T-helper 2 cell (primary cell): Measurements from ENCODE around the gene ISG20.
"Not testable (repeated sequence)": the region's sequence is repeated elsewhere in the genome, so short reads cannot be mapped to it uniquely, and the experiment has no call there.

ENCODE experiments used
- DNase-seq, 5 experiments: peaks; one replicate each; pipeline versions ENCODE4 v3.0.0 to v3.0.0-alpha.2; 2012 to 2022

Gene ISG20

GRCh38 chr15:88637436-88637835, 1.4 kb upstream of the ISG20 start:
- DNase-seq: no peak

DNA sequence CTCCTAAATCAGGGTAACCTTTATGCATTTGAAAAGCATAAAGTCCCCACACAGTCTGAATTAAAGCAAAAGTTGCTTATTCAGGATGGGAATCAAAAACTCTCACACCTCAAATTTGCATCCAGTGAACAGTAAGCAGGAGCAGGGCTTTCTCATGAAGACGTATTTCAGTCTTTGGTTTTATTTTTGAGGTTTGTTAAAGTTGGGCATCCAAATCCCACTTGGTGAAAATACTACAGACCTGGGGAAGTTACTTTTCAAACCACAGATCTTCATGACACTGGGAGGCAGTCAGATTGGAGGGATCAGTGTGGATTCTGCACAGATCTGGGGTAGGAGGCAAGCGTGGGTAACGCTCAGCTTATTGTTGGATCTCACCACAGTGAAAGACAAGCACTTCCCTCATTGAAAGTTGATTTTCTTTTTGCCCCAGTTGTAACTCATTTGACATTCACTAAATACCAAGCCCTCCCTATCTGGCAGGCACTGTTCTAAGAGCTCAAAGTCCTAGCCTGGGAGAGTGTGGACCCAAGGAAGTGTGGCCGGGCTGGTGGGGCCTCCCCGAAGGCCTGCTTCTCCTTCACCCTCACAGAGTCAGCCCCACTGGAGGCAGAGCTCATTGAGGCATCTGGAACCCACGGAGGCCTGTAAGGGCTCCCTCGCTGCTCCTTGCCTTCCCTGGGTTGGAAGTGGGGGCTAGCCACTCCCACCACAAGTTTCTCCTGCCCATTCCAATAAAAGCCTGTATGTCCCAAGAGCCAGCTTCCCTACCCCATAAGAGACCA, 783 bp upstream of the ISG20 start:
- DNase-seq: no peak

DNA sequence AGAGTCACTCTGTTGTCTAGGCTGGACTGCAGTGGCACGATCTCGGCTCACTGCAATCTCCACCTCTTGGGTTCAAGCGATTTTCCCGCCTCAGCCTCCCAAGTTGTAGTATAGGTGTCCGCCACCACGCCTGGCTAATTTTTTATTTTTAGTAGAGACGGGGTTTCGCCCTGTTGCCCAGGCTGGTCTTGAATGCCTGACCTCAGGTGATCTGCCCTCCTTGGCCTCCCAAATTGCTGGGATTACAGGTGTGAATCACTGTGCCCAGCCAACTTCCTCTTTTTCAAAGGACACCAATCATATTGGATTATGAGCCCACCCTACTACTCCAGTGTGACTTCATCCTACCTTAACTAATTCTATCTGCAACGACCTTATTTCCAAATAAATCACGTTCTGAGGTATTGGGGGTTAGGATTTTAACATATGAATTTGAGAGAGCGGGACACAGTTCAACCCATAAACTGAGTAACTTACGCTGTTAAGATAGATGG, 3.2 kb downstream of the ISG20 start:
- DNase-seq: no peak

DNA sequence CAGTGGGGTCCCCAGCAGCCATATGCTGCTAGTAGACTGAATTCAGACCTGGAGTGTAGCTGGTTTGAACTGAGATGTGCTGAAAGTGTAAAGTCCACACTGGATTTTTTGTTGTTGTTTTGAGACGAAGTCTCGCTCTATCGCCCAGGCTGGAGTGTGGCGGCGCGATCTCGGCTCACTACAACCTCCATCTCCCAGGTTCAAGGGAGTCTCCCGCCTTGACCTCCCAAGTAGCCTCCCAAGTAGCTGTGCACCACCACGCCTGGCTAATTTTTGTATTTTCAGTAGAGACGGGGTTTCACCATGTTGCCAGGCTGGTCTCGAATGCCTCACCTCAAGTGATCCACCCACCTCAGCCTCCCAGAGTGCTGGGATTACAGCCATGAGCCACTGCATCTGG, 3.7 kb downstream of the ISG20 start:
- DNase-seq: not testable (repeated sequence)

DNA sequence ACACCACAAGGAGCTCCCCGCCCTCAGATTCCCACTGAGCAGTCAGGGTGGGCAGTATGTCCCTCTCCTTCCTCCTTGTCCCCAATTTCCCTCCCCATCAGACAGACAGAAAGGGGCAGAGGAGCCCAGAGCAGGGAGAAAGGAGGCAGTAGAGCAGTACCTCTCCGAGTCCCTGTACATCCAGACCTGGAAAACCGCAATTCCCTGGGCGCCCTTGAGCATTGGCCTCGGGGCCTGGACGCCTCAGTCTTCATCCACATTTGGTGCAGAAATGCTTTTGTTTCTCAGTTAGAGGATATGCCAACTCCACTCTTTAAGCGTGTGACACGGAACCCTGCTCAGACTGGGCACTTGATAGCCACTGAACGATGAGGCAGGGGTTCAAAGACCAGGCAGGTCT, 5.9 kb downstream of the ISG20 start:
- no peak for DNase-seq

DNA sequence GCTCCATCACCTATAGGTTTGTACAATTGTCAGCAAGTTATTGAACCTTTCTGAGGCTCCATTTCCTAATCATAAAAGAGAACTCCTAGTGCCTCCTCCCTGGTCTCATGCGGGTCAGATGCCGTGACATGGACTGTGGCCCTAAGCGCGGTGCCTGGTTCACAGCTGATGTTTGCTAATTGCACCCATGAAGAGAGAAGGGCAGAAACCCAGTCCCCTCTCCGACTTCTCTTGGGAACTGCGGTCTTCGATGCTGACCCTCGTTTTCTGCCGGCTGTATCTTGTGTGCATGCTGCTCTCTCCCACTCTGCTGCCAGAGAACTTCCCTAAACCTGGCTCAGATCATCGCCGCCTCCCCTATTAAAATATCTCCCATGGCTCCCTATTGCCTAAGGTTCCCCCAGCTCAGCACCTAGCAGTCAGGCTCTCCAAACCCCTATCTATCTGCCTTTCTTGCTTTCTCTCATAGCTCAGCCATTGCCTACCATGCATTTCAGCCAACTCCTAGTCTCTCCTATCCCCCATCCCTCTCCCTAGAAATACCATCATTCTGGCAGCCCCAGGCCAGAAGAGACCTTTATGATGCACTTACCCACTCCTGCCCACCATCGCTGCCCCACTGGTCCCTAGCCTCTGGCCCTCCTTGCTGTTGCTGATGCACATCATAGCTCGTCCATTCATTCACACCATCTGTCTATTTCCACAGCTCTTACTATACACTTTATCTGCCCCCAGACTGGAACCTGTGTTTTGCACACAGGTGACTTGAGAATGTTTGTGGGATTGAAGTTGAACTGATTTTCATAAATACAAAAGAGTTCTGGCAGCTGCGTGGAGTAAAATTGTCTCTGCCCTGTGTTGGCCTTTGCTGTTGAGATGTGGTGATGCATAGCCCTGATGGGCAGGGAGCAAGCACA, 6.6 kb downstream of the ISG20 start:
- no peak for DNase-seq

- DNase-seq: no peak
Observed at GRCh38 chr15:88646088-88646405, 7.2 kb downstream of the ISG20 start.

- no peak for DNase-seq
Observed at GRCh38 chr15:88646951-88647350, 8.1 kb downstream of the ISG20 start.

GRCh38 chr15:88647351-88648105, 8.7 kb downstream of the ISG20 start:
- DNase-seq: no peak

DNA sequence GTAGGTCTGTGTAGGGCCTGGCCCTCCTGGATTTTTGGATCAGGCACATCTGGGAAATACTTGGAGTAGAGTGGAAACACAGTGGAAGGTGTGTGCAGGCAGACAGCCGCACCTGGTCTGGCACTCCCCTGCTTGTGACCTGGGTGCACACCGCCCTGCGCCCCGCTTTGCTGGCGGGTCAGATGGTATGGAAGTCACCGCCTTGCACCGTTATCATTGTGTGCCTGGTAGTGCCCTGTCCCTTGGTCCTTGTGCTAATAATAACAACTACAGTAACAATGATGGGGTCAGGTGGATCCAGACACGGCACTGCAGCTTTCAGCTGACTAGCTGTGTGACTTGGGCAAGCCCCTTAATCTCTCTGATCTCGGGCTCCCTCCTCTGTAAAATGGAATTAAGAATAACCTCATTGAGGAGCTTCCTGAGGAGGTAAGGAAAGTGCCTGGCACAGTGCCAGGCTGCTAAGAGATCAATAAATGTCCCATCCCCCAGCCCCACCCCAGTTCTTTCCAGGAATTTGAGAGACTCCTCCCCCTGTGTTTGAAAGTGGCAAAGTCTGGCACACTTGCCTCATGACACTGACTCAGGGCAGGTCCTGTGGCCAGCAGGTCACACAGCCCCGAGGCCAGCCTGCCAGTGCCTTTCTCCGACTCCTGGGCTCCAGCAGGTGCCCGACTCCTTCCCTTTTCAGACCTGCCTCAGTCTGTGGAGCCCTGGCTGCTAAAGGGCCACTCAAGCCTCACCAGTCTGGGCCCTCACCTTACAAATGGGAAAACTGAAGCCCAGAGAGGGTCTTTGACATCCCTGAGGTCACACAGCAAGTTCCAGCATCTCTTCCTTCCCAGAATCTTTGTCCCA, 9.8 kb downstream of the ISG20 start:
- no peak for DNase-seq

DNA sequence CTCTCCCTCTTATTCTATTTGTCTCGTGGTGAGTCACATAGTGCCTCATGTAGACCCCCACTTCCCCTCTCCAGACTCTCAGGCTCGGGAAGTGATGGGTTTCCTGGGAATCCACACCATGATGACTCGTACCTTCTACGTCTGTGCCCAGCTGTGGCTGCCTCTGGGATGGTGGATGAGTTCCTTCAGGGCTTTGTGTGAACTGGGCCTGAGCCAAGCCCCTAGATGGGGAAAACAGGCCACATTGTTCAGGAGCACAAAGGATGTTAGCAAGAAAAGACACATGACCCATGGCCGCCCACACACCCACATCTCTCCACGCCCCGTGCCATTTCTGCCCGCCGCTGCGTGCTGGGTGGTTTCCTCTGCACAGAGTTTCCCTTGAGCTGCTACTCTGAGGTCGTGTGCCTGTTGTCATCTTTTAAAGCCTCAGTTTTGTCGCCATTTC, 10.5 kb downstream of the ISG20 start:
- peak in 4 of 5 experiments; percentile 44 to 84 (median 58) for DNase-seq

DNA sequence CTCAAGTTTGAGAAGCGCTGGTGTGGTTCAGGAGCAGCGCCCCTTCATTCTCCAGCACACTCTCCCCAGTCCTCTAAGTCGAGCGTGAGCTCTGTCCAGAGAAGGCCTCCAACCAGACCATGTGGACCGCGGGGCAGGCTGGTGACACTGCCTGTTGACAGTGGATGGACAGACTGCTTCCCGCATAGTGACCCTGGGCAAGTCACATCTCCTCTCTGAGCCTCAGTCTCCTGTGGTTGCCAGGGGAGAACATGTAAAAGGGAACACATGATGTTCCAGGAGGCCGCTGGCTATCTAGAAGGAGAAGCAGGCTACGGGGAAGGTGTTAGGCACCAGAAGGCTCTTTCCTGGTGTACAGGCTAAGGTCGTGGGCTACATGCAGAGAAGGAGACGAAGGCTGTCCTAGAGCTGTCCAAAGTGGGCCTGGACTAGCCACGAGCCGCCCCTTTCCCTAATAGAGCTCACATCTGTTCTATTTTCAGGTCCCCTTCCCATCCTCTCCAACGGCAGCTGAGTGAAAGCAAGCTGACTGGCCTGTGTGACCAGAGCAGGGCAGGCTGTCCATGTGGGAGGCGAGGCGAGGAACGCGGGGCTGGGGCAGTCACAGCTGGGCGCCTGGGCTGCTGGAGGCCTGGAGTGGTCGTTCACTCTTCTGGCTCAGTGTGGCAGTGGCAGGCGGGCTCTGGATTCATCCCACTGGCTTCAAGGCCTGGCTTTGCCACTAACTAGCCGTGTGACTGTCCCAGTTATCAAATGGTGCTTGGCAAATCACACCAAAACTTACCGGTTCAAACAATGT, 11.1 kb downstream of the ISG20 start:
- no peak for DNase-seq

DNA sequence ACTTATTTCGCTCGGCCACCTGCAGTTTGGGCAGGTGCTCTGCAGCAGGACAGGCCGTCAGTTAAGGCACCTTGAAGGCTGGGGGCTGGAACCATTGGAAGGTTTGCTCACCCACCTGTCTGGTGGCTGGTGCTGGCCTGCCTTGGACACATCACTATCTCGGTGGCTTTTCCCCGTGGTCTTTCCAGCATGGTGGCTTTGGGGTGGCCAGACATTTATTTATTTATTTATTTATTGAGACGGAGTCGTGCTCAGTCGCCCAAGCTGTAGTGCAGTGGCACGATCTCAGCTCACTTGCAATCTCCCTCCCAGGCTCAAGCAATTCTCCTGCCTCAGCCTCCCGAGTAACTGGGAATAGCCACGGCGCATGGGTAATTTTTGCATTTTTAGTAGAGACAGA, 11.7 kb downstream of the ISG20 start:
- no peak for DNase-seq

GRCh38 chr15:88651136-88651732, 12.4 kb downstream of the ISG20 start:
- DNase-seq: no peak

DNA sequence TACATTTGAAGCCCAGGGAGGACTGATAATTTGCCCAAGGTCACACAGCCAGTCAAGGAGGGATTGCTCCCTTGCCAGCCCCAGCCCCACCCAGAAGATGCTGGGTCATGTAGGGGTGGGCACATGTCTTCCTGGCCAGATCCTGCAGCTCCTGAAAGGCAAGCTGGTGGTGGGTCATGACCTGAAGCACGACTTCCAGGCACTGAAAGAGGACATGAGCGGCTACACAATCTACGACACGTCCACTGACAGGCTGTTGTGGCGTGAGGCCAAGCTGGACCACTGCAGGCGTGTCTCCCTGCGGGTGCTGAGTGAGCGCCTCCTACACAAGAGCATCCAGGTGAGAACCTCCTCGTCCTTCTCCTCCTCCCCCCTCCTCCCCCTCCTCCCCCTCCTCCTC, 13.2 kb downstream of the ISG20 start:
- no peak for DNase-seq

GRCh38 chr15:88652456-88653199, 13.8 kb downstream of the ISG20 start:
- no peak for DNase-seq

GRCh38 chr15:88653200-88654064, 14.6 kb downstream of the ISG20 start:
- no peak for DNase-seq

DNA sequence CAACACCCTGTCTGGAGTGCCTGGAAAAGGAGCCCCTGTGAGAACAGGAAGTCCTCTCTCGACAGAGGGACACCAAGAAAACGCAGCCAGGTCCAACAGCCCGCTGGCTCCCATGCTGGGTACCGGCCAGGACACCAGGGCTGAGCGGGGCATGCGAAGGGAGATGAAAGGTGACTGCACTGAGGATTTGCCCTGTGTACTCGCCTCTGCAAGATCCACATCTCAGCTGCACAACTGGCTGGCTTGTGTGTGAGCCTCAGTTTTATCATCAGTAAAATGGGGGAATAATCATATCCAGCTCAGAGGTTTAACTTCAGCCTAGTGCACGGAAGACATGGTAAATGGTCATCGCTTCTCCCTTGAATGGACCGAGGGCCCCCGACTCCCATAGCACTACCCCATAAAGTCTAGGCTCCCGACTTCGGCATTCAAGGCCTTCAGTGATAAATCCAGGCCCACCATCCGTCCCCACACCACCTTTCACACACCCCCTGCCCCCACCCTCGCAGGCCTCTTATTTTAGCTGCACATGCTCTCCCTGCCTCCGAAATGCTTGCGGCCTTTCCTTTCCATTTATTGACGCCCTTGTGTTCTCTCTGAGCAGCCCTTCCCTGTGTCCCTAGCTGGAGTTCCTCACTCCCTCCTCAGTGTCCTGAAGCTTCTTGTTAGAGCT, 15.8 kb downstream of the ISG20 start:
- no peak for DNase-seq
